HCT116 (cell line): ENCODE measurements around the gene BAHD1. TPM values are rescaled to one million over a fixed set of nuclear protein-coding genes. Genes with fewer than 3 reads are reported as not detected.
A peak's percentile ranks its signal among the peaks of the same experiment; 100 is the strongest.

Source experiments
- ATAC-seq: fragments of 200-7000 bp; cut with Tn5 transposase; 2 replicates; pipeline ENCODE4 v1.9.1; 2020; ENCODE audit warnings: mild to moderate bottlenecking, moderate library complexity
- BruUV-seq: library from RNA; stranded (reverse); fragments of 400-500 nt; replicated peaks from 2 replicates; lab custom pipeline; 2021; lab: Mats Ljungman, UMichigan
- CTCF ChIA-PET: fragments of 300-600 bp; sonication (Branson Sonifier 250); formaldehyde crosslinking; loops from one replicate; lab custom pipeline; 2021; ENCODE audit warnings: antibody characterized with exemption; lab: Charles Lee
- POLR2A ChIA-PET: fragments of 300-600, 350-600 bp; sonication (Branson Sonifier 250); formaldehyde crosslinking; loops from one replicate; lab custom pipeline; 2021; ENCODE audit warnings: antibody characterized with exemption; lab: Charles Lee
- RAD21 ChIA-PET, 2 experiments: fragments of 300-600 bp; sonication (Branson Sonifier 250); formaldehyde crosslinking; loops; one replicate each; lab custom pipeline; 2023; ENCODE audit warnings: low total read pairs in 2 of 2; ENCODE audit not compliant: uncharacterized antibody in 2 of 2, unreplicated experiment in 2 of 2, low non-redundant PET in 1 of 2; lab: Charles Lee
- DNase-seq: peaks from one replicate; pipeline ENCODE4 v3.0.0-alpha.2; 2010; ENCODE audit warnings: low read depth, low spot score
- H2AFZ ChIP-seq: fragments of 200-600 bp; shearing (Covaris generic), sonication (generic); 2 replicates; pipeline ENCODE4 v1.6.1; 2017; ENCODE audit warnings: low read depth, mixed run types, mixed read lengths, antibody characterized with exemption, low read length; ENCODE audit not compliant: poor library complexity, severe bottlenecking
- H3K27ac ChIP-seq: 2 replicates; pipeline ENCODE4 v1.5.1; 2012; ENCODE audit warnings: low read depth, low read length
- H3K27me3 ChIP-seq: fragments of 200-600 bp; sonication (generic); 2 replicates; pipeline ENCODE4 v1.6.1; 2016; ENCODE audit warnings: mixed run types, low read length, mixed read lengths; ENCODE audit not compliant: insufficient read depth
- H3K36me3 ChIP-seq, 2 experiments: fragments of 200-500 bp in 1 of 2; fragments of 200-600 bp in 1 of 2; sonication (Bioruptor generic) in 1 of 2; sonication (generic) in 1 of 2; 2 replicates each; pipeline versions ENCODE4 v1.5.1 to v1.6.1; 2014 to 2016; ENCODE audit warnings: low read length in 2 of 2, inconsistent platforms in 1 of 2, mixed read lengths in 1 of 2, mixed run types in 1 of 2; ENCODE audit not compliant: insufficient read depth in 2 of 2, control insufficient read depth in 1 of 2
- H3K4me1 ChIP-seq, 2 experiments: fragments of 200-600 bp in 1 of 2; sonication (generic) in 1 of 2; 2 replicates each; pipeline versions ENCODE4 v1.5.1 to v1.6.1; 2012 to 2017; ENCODE audit warnings: low read length in 2 of 2, inconsistent platforms in 1 of 2, mild to moderate bottlenecking in 1 of 2, mixed read lengths in 1 of 2, mixed run types in 1 of 2, moderate library complexity in 1 of 2; ENCODE audit not compliant: insufficient read depth in 2 of 2, control insufficient read depth in 1 of 2
- H3K4me2 ChIP-seq: fragments of 200-600 bp; sonication (generic); 2 replicates; pipeline ENCODE4 v1.6.1; 2017; ENCODE audit warnings: mixed run types, low read length, mixed read lengths
- H3K4me3 ChIP-seq, 2 experiments: fragments of 200-600 bp in 1 of 2; sonication (generic) in 1 of 2; replicated peaks in 1 of 2; 2 replicates each; pipeline ENCODE4 v1.5.1; 2011 to 2016; ENCODE audit warnings: low read length in 2 of 2, control low read depth in 1 of 2, low read depth in 1 of 2, mild to moderate bottlenecking in 1 of 2, mixed read lengths in 1 of 2, mixed run types in 1 of 2
- H3K79me2 ChIP-seq: fragments of 200-600 bp; sonication (generic); 2 replicates; pipeline ENCODE4 v1.6.1; 2017; ENCODE audit warnings: mild to moderate bottlenecking, mixed run types, low read length, moderate library complexity, mixed read lengths; ENCODE audit not compliant: insufficient read depth
- H3K9ac ChIP-seq: fragments of 200-600 bp; sonication (generic); 2 replicates; pipeline ENCODE4 v1.6.1; 2016; ENCODE audit warnings: low read length, mixed read lengths
- H3K9me2 ChIP-seq: fragments of 200-600 bp; sonication (generic), shearing (Covaris generic); 2 replicates; pipeline ENCODE4 v1.6.1; 2017; ENCODE audit warnings: mixed run types, mild to moderate bottlenecking, moderate library complexity; ENCODE audit not compliant: insufficient read depth
- H3K9me3 ChIP-seq, 2 experiments: fragments of 200-500 bp in 1 of 2; fragments of 200-600 bp in 1 of 2; sonication (Bioruptor generic) in 1 of 2; sonication (generic) in 1 of 2; 2 replicates each; pipeline ENCODE4 v1.6.1; 2014 to 2017; ENCODE audit warnings: low read length in 2 of 2, mixed read lengths in 2 of 2, inconsistent platforms in 1 of 2, low read depth in 1 of 2, mild to moderate bottlenecking in 1 of 2, mixed run types in 1 of 2, moderate library complexity in 1 of 2; ENCODE audit not compliant: control insufficient read depth in 1 of 2, insufficient read depth in 1 of 2
- H4K20me1 ChIP-seq: fragments of 200-600 bp; sonication (generic), shearing (Covaris generic); 2 replicates; pipeline ENCODE4 v1.6.1; 2017; ENCODE audit warnings: mixed run types, mild to moderate bottlenecking, moderate library complexity; ENCODE audit not compliant: insufficient read depth
- CEBPB ChIP-seq: IDR thresholded peaks from 2 replicates; pipeline ENCODE4 v1.6.1; 2012; ENCODE audit warnings: low read depth
- CTCF ChIP-seq, 3 experiments: fragments of 200-600 bp in 1 of 3; sonication (generic) in 1 of 3; IDR thresholded peaks in 2 of 3; conservative IDR thresholded peaks in 1 of 3; 2 replicates each; pipeline ENCODE4 v1.5.1; 2012 to 2017; ENCODE audit warnings: low read depth in 2 of 3, low read length in 2 of 3, antibody characterized with exemption in 1 of 3, borderline replicate concordance in 1 of 3, control low read depth in 1 of 3, mild to moderate bottlenecking in 1 of 3, mixed read lengths in 1 of 3, mixed run types in 1 of 3, moderate library complexity in 1 of 3; ENCODE audit not compliant: insufficient read depth in 1 of 3
- EGR1 ChIP-seq: IDR thresholded peaks from 2 replicates; pipeline ENCODE4 v1.6.1; 2012; ENCODE audit warnings: low read depth
- ELF1 ChIP-seq: IDR thresholded peaks from 2 replicates; pipeline ENCODE4 v1.6.1; 2012; ENCODE audit warnings: low read depth, borderline replicate concordance
- JUND ChIP-seq: IDR thresholded peaks from 2 replicates; pipeline ENCODE4 v1.6.1; 2012
- POLR2A ChIP-seq: IDR thresholded peaks from 2 replicates; pipeline ENCODE4 v1.7.0; 2011; ENCODE audit warnings: borderline replicate concordance; ENCODE audit not compliant: insufficient read depth, insufficient read length; ENCODE audit errors: extremely low read depth
- RAD21 ChIP-seq: IDR thresholded peaks from 2 replicates; pipeline ENCODE4 v1.6.1; 2012; ENCODE audit warnings: low read depth, mild to moderate bottlenecking
- REST ChIP-seq: IDR thresholded peaks from 2 replicates; pipeline ENCODE4 v1.6.1; 2012; ENCODE audit warnings: low read depth
- TCF7L2 ChIP-seq: IDR thresholded peaks from 2 replicates; pipeline ENCODE4 v1.7.0; 2011; ENCODE audit warnings: borderline replicate concordance, inconsistent platforms; ENCODE audit not compliant: insufficient read depth, insufficient read length; ENCODE audit errors: extremely low read depth
- YY1 ChIP-seq: IDR thresholded peaks from 2 replicates; pipeline ENCODE4 v1.6.1; 2011; ENCODE audit warnings: low read length, low read depth, moderate library complexity, mild to moderate bottlenecking; ENCODE audit not compliant: insufficient replicate concordance; ENCODE audit errors: extremely low read depth
- ZFX ChIP-seq: fragments of 450-650 bp; IDR thresholded peaks from 2 replicates; pipeline ENCODE4 v1.6.1; 2017
- ZNF274 ChIP-seq: fragments of 200-500 bp; sonication (Bioruptor generic); IDR thresholded peaks from 2 replicates; pipeline ENCODE4 v1.6.1; 2014; ENCODE audit warnings: mild to moderate bottlenecking, low read depth, low read length, inconsistent platforms
- intact Hi-C: fragments of 100-400 bp; cut with micrococcal nuclease; formaldehyde crosslinking; loops from 2 replicates; pipeline ENCODE4 v1.10.0; 2022
- total RNA-seq: library from RNA; stranded (reverse); gene quantifications from one replicate; pipeline ENCODE4 v1.2.1, GENCODE V29; 2021; ENCODE audit not compliant: unreplicated experiment

The BAHD1 gene
- total RNA-seq, 1 experiment from 2014 or later, result 25.0 TPM

DNA sequence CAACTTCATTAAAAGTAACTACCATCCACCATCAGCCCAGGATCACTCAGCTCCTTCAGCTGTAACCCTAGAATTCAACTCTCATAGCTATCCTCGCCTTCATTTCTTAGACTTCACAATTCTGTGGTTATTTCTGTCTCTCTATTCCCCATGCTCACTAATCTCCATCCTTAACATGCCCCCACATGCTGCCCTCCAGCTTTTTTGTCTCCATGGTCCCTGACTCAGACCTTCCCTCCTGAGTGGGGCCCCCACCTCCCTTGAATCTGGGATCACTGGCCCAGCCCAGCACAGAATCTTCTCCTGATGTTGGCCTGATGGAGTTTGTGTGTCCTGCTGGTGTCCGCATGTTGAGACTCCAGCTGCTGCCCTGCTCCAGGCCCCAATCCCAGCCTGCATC lies 71.7 kb downstream of the BAHD1 start:
- H3K4me1 ChIP-seq, result peaks cover 12 to 19% of the 10 kb centered on the region in 2 experiments
- TF ChIP-seq EGR1 (no peak), CTCF (IDR thresholded peaks at IDR 0.05 in 2 of 3, conservative IDR thresholded peaks at IDR 0.05 in 1 of 3; ENCODE audit: borderline replicate concordance in 1 of 3, insufficient read depth in 1 of 3, low read depth in 2 of 3, low read length in 2 of 3) (no peak)
- POLR2A ChIA-PET, result no interaction called here
- H3K9ac ChIP-seq, result no peak overlapping the region
- no peaks in the 10 kb centered on the region for H4K20me1 ChIP-seq
- no peaks in the 10 kb centered on the region for H3K9me3 ChIP-seq
- H3K9me2 ChIP-seq, result no peaks in the 10 kb centered on the region
- intact Hi-C loops, result no loop called here
- RAD21 ChIA-PET, result no interaction called here
- H3K27ac ChIP-seq, result no peak overlapping the region
- no peaks in the 10 kb centered on the region for H3K36me3 ChIP-seq
- H2AFZ ChIP-seq, result no peak overlapping the region
- DNase-seq (no peak), ATAC-seq (no peak)
- CTCF ChIA-PET, result no interaction called here
- peak overlapping the region in 1 of 2 experiments; percentile 56; a peak in 3 of 4 replicates for H3K4me3 ChIP-seq
- no TSS peak for BruUV-seq
- H3K79me2 ChIP-seq, result no peaks in the 10 kb centered on the region
- peak overlapping the region; percentile 88 for H3K4me2 ChIP-seq
- no peaks in the 10 kb centered on the region for H3K27me3 ChIP-seq

DNA sequence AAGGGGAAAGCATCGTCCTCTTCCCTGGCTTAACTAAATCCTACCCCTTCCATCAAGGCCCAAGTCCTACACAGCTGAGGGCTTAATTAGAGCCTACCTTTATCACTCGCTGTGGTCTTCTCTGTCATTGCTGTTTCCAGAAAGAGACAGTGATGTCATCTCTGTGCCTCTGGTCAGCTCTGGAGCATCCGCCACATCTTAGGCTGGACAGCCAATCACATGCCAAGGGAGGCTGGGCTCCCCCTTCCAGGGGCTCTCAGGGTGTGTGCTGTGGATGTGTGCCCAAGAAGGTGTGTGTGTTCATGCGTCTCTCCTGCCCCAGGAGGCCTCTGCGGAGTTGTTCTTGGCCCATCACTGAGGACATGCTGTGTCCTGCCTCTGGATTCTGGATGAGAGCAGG lies 72.9 kb downstream of the BAHD1 start:
- H3K27me3 ChIP-seq, result no peaks in the 10 kb centered on the region
- ChIA-PET CTCF (no interaction called here), POLR2A (no interaction called here), RAD21 (no interaction called here)
- no TSS peak for BruUV-seq
- intact Hi-C loops, result no loop called here
- H2AFZ ChIP-seq, result no peak overlapping the region
- H3K27ac ChIP-seq, result no peak overlapping the region
- H3K79me2 ChIP-seq, result no peaks in the 10 kb centered on the region
- no peak overlapping the region for H3K4me3 ChIP-seq
- H3K9me3 ChIP-seq, result no peaks in the 10 kb centered on the region
- H3K9me2 ChIP-seq, result no peaks in the 10 kb centered on the region
- DNase-seq, result no peak
- H3K4me2 ChIP-seq, result no peak overlapping the region
- H3K9ac ChIP-seq, result no peak overlapping the region
- ATAC-seq, result no peak
- no peak for TF ChIP-seq POLR2A
- no peak for TF ChIP-seq ZFX
- TF ChIP-seq JUND, result no peak
- TF ChIP-seq RAD21, result no peak
- no peak for TF ChIP-seq EGR1
- TF ChIP-seq YY1, result no peak
- TF ChIP-seq CEBPB, result no peak
- TF ChIP-seq TCF7L2, result no peak
- TF ChIP-seq ELF1, result no peak
- no peak for TF ChIP-seq REST
- TF ChIP-seq ZNF274, result no peak
- H3K36me3 ChIP-seq, result no peaks in the 10 kb centered on the region
- H3K4me1 ChIP-seq, result peaks cover 12 to 17% of the 10 kb centered on the region in 2 experiments
- no peaks in the 10 kb centered on the region for H4K20me1 ChIP-seq
